Left lung (tissue), 10 donors: ENCODE data around the gene GPR42. TPM values are rescaled to one million over a fixed set of nuclear protein-coding genes. Genes with fewer than 3 reads are reported as not detected.
A peak's percentile ranks its signal among the peaks of the same experiment; 100 is the strongest.

Source experiments
- ATAC-seq: fragments of 200-7000 bp; cut with Tn5 transposase; one replicate; pipeline ENCODE4 v1.9.1; 2020; ENCODE audit warnings: moderate library complexity
- DNase-seq, 4 donors: peaks; one replicate each; pipeline ENCODE4 v3.0.0-alpha.2; 2013 to 2020
- H3K27ac ChIP-seq, 2 donors: fragments of 200-600 bp; sonication (generic) in 1 of 2; one replicate each; pipeline versions ENCODE4 v1.5.0 to v1.8.0; 2020 to 2021
- H3K27me3 ChIP-seq, 2 donors: fragments of 200-600 bp; sonication (generic) in 1 of 2; one replicate each; pipeline versions ENCODE4 v1.5.0 to v1.8.0; 2020 to 2021
- H3K36me3 ChIP-seq, 2 donors: fragments of 200-600 bp; sonication (generic) in 1 of 2; one replicate each; pipeline versions ENCODE4 v1.5.0 to v1.8.0; 2020 to 2021
- H3K4me1 ChIP-seq, 2 donors: fragments of 200-600 bp; one replicate each; pipeline ENCODE4 v1.8.0; 2021
- H3K4me3 ChIP-seq, 2 donors: fragments of 200-600 bp; sonication (generic) in 1 of 2; one replicate each; pipeline versions ENCODE4 v1.5.0 to v1.8.0; 2020 to 2021; ENCODE audit warnings: mild to moderate bottlenecking in 1 of 2
- H3K9me3 ChIP-seq, 2 donors: fragments of 200-600 bp; sonication (generic) in 1 of 2; one replicate each; pipeline versions ENCODE4 v1.5.0 to v1.8.0; 2020 to 2021
- intact Hi-C, 2 donors: fragments of 100-400 bp; cut with DNase I; formaldehyde crosslinking; loops; one replicate each; pipeline versions ENCODE4 v1.11.2 to v1.14.2; 2022
- polyA plus RNA-seq, 6 donors: library from polyadenylated mRNA; unstranded; fragments of 120-200 nt; gene quantifications; one replicate each; pipeline ENCODE4 v1.2.1, GENCODE V29; 2013; ENCODE audit not compliant: insufficient read length in 6 of 6
- total RNA-seq, 2 donors: library from RNA; stranded (reverse); fragmentation: NEBNext Ultra II Directional; extraction: Animal tissue kit (Norgen Biotek cat#: 25700); gene quantifications; one replicate each; pipeline ENCODE4 v1.2.1, GENCODE V29; 2021
- TF ChIP-seq, protein P1 (sequence below), 2 donors: fragments of 200-600 bp; sonication (generic) in 1 of 2; IDR thresholded peaks; one replicate each; pipeline versions ENCODE4 v1.5.0 to v1.8.0; 2021; ENCODE audit warnings: antibody characterized with exemption in 2 of 2
- donor health status: DM: no; HTN: yes; CAD: no.
- donor health status: DM: no; HTN: no; CAD: no.

GPR42 gene
- total and polyA plus RNA-seq, 8 donors, result 0.11 to 0.24 (median 0.14) TPM; not detected in 5

DNA sequence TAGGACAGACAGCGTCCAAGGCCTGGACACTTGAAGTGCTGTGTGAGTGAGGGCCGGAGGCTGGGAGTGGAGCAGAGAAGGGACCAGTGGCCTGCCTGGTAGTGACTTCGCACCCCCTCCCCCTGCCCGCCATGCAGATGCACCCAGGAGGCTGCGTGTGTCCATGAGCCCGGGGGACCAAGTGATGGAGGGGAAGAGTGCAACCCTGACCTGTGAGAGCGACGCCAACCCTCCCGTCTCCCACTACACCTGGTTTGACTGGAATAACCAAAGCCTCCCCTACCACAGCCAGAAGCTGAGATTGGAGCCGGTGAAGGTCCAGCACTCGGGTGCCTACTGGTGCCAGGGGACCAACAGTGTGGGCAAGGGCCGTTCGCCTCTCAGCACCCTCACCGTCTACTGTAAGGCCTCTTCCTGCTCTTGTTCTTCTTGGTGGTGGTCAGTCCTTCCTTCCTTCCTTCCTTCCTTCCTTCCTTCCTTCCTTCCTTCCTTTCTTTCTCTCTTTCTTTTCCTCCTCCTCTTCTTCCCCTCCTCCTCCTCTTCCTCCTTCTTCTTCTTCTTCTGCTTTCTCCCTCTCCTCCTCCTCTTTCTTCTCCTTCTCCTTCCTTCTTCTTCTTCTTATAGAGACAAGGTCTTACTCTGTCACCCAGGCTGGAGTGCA lies 29.2 kb upstream of the GPR42 start:
- Histone ChIP-seq H3K4me3 (no peak overlapping the region), H3K27ac (no peak overlapping the region), H3K27me3 (peaks cover 0 to 19% of the 10 kb centered on the region in 2 donors), H3K9me3 (no peaks in the 10 kb centered on the region), H3K36me3 (no peaks in the 10 kb centered on the region), H3K4me1 (peaks cover 0 to 17% of the 10 kb centered on the region in 2 donors)
- intact Hi-C loops, result no loop called here
- DNase-seq (peak in 1 of 4 donors; percentile 62), ATAC-seq (no peak)
- TF ChIP-seq, protein P1, sequence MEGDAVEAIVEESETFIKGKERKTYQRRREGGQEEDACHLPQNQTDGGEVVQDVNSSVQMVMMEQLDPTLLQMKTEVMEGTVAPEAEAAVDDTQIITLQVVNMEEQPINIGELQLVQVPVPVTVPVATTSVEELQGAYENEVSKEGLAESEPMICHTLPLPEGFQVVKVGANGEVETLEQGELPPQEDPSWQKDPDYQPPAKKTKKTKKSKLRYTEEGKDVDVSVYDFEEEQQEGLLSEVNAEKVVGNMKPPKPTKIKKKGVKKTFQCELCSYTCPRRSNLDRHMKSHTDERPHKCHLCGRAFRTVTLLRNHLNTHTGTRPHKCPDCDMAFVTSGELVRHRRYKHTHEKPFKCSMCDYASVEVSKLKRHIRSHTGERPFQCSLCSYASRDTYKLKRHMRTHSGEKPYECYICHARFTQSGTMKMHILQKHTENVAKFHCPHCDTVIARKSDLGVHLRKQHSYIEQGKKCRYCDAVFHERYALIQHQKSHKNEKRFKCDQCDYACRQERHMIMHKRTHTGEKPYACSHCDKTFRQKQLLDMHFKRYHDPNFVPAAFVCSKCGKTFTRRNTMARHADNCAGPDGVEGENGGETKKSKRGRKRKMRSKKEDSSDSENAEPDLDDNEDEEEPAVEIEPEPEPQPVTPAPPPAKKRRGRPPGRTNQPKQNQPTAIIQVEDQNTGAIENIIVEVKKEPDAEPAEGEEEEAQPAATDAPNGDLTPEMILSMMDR (IDR thresholded peaks at IDR 0.05), result no peak

DNA sequence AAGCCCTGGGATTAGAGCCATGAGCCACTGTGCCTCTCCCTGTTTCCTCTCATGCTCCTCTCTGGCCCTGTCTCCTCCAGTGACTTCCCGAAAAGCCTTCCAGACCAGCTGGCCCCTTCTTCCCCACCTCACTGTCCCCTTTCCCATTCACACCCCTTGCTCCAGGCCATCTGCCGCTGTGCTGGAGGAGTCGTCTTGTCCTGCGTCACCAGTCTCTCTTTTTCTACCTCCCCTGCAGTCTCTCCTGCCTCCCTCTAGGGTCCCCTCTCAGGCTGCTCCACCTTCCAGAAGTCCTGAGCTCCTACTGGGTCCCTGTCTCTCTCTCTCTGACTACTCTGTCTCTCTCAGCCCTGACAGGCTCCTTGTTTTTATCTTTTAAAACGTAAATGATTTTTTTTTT lies 28.4 kb upstream of the GPR42 start:
- ATAC-seq (no peak), DNase-seq (peak in 1 of 4 donors; percentile 39)
- no peaks in the 10 kb centered on the region for H3K36me3 ChIP-seq
- TF ChIP-seq, protein P1 (IDR thresholded peaks at IDR 0.05), result no peak
- no peaks in the 10 kb centered on the region for H3K9me3 ChIP-seq
- intact Hi-C loops, result no loop called here
- no peak overlapping the region for H3K4me3 ChIP-seq
- H3K4me1 ChIP-seq, result peaks cover 0 to 24% of the 10 kb centered on the region in 2 donors
- no peak overlapping the region for H3K27ac ChIP-seq
- peaks cover 0 to 21% of the 10 kb centered on the region in 2 donors for H3K27me3 ChIP-seq

DNA sequence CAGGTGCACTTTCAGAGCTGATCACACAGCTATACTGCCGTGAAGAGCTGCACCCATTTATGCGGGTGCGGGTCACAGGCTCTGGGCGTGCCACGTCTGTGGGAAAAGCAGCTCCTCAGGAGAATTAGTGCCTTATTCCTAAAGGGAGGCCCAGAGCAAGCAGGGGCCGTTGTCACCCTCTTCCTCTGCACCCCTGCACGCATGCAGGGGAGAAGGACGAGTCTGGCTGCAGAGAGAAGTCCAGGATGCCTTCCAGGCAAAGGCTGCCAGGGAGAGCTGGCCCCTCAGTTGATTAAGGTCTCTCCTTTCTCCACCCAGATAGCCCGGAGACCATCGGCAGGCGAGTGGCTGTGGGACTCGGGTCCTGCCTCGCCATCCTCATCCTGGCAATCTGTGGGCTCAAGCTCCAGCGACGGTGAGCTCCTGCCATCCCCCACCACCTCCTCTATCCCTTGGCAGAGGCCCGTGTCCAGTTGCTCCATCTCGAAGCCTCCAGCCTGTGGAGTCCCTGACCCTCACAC lies 26.3 kb upstream of the GPR42 start:
- ATAC-seq (no peak), DNase-seq (peak in 1 of 4 donors; percentile 53)
- no peaks in the 10 kb centered on the region for H3K36me3 ChIP-seq
- no peak overlapping the region for H3K27ac ChIP-seq
- peaks cover 0 to 21% of the 10 kb centered on the region in 2 donors for H3K27me3 ChIP-seq
- H3K9me3 ChIP-seq, result no peaks in the 10 kb centered on the region
- intact Hi-C loops, result no loop called here
- peaks cover 0 to 39% of the 10 kb centered on the region in 2 donors for H3K4me1 ChIP-seq
- H3K4me3 ChIP-seq, result no peak overlapping the region
- TF ChIP-seq, protein P1 (IDR thresholded peaks at IDR 0.05), result no peak

DNA sequence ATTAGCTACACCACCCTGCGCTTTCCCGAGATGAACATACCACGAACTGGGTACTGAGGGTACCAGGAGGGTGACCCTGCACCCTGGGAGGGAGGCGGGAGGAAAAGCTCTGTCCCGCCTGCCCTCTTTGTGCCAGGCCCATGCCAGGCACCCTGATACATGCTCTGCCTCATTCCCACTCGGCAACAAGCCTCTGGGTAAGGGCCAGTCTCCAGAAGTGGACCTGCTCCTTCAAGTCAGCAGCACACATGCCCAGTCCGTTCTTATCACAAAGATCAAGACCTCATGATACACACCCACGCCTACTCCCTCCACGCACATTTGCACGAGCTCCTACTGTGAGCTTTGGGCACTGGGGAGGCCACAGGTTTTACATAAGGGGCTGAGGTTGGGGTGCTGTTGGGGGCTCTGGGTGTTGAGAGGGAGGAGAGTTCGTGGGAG lies 25.2 kb upstream of the GPR42 start:
- Histone ChIP-seq H3K9me3 (no peaks in the 10 kb centered on the region), H3K4me1 (peaks cover 0 to 40% of the 10 kb centered on the region in 2 donors), H3K27me3 (peaks cover 0 to 21% of the 10 kb centered on the region in 2 donors), H3K27ac (no peak overlapping the region), H3K36me3 (no peaks in the 10 kb centered on the region), H3K4me3 (no peak overlapping the region)
- no peak for DNase-seq
- TF ChIP-seq, protein P1 (IDR thresholded peaks at IDR 0.05), result no peak
- ATAC-seq, result no peak
- intact Hi-C loops, result no loop called here

DNA sequence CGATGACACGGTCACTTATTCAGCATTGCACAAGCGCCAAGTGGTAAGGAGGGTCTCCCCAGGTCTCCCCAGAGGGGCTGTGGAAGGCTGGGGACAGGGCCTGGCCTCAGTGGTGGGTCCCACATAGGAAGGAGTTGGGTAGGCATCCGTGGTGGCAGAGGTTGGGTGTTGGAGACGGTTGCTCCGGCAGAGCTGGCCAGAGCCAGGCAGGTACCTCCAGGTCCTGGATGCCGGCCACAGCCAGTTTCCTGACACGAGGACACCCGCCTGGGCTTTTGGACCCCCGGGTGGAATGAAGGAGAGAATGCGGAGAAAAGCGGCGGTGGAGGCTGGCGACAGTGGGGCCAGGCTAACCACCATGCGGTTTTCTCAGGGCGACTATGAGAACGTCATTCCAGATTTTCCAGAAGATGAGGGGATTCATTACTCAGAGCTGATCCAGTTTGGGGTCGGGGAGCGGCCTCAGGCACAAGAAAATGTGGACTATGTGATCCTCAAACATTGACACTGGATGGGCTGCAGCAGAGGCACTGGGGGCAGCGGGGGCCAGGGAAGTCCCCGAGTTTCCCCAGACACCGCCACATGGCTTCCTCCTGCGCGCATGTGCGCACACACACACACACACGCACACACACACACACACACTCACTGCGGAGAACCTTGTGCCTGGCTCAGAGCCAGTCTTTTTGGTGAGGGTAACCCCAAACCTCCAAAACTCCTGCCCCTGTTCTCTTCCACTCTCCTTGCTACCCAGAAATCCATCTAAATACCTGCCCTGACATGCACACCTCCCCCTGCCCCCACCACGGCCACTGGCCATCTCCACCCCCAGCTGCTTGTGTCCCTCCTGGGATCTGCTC lies 24.4 kb upstream of the GPR42 start:
- peaks cover 0 to 40% of the 10 kb centered on the region in 2 donors for H3K4me1 ChIP-seq
- intact Hi-C loops, result no loop called here
- TF ChIP-seq, protein P1 (IDR thresholded peaks at IDR 0.05), result no peak
- no peaks in the 10 kb centered on the region for H3K9me3 ChIP-seq
- peak in 2 of 4 donors; percentile 60 to 86 for DNase-seq
- no peaks in the 10 kb centered on the region for H3K36me3 ChIP-seq
- H3K27me3 ChIP-seq, result peaks cover 0 to 26% of the 10 kb centered on the region in 2 donors
- H3K27ac ChIP-seq, result peak overlapping the region in 1 of 2 donors; percentile 91
- ATAC-seq, result peak; percentile 31
- no peak overlapping the region for H3K4me3 ChIP-seq
